Stimulated activated CD4-positive, alpha-beta T cell treated with anti-CD3 and anti-CD28 coated beads, Interleukin-2, amount 100 ng/mL, for 24 hours (primary cell): Measurements from ENCODE around the gene CRYBB1.

Experiments used
- DNase-seq, 2 donors: peaks; one replicate each; pipeline ENCODE4 v3.0.0-alpha.2; 2020

CRYBB1 gene

DNA sequence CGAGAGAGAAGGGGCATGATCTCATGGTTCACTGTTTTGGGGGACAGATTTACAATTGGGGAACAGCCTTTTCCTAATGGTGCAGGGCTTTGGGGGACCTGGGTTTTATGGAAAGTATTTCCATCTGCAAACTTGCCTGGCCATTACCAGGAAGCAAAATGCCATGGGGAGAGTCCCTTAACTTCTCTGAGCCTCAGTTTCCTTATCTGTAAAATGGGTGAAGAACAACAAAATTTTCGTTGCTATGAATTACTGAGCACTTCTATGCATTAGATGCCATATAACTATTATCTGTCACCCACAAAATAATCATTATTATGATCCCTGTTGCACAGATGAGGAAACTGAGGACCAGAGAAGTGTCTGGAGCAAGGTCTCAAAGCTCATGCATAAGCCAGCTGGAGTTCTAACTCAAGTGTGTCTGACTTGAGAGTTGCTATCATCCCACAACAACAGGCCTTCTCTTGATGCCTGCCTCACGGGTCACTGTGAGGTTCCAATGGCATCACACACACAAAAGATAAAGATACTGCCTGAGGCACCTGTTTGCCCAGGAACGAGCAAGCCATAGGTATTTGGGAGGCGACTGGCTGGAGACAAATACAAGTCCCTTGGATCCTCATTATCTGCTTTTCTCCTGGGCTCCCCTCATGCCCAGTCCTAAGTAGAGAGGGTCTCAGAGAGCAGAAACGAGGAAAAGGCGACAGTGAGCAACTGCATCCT is 43.7 kb downstream of the CRYBB1 start:
- no peak for DNase-seq

DNA sequence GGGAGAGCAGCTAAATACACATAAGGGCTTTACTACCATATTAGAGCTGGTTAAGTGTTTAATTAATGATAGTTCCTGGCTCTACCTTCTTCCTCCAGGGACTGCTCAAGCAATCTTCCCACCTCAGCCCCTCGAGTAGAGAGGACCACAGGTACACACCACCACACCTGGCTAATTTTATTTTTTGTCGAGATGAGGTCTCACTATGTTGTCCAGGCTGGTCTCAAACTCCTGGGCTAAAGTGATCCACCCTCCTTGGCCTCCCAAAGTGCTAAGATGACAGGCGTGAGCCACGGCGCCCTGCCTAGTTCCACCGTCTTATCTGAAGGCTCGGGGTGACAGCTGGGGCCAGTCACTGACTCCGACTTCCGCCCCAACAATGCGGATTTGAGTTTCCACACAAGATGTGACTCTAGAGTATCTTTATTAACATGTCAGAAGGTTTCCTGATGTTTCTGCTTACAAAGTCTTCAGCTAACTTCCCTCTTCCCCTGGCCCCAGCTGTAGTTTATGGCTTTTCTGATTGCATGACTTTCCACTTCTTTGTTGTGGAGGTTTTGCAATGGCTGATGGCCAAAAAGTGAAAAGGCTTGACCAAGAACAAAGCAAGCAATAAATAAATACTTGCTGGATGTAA is 44.7 kb downstream of the CRYBB1 start:
- DNase-seq: no peak

DNA sequence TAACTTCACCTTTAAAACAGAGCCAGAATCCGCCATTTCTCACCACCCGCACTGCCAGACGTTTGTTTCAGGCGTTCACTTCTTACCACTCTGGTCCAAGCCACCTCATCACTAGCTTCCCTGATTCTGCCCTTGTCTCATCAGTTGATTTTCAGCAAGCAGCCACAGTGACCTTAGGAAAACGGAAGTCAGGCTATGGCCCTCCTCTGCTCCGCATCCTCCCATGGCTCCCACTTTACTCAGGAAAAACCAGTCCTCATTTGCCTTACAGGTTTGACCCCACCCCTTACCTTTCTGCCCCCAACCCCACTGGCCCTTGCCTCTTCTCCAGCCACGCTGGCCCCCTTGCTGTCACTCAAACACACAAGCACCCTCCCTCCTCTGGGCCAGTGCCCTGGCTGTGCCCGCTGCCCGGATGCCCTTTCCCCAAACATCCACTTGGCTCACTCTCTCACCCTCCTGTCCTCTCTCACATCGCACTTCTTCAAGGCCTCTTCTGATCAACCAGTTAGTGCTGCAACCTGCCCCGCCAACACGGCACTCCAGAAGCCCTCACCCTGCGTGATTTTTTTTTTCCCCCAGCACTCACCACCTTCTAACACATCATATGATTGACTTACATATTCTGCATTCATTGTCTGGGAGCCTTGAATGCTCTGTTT is 46.8 kb downstream of the CRYBB1 start:
- no peak for DNase-seq

DNA sequence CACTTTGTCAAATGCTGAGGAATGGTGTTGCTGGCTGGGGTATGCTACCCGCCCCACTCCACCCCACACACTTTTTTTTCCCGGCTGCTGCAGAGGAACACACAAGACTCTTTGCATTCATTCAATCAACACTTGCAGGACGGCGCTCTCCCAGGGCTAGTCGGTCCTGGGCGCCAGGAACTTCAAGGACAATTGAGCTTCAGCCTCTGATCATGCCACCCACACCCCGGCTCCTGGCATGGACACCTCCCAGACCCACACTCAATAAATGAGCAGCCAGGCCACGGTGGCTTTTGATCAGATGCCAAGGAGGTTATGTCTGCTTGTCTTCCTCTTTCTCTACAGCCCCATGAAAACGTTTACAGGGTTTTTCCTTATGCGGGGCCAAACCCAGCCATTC is 47.7 kb downstream of the CRYBB1 start:
- DNase-seq: no peak

- no peak for DNase-seq
Observed at GRCh38 chr22:26568207-26568706, 49.6 kb downstream of the CRYBB1 start.

DNA sequence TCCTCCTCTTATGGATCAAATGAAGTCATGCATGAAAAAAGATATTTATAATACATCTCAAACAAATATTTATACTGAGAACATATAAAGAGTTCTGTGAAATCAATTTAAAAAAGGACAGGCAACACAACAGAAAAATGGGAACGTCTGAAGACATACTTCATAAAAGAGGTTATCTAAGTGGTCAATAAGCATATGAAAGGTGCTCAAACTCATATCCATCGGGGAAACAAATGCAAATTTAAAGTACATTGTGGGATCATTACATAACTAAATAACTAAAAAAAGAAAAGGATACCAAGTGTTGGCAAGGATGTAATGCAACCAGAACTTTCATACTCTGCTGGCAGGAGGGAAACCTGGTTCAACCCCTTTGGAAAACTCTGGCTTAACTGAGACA is 50.2 kb downstream of the CRYBB1 start:
- no peak for DNase-seq

- no peak for DNase-seq
Observed at GRCh38 chr22:26566994-26567393, 50.8 kb downstream of the CRYBB1 start.

DNA sequence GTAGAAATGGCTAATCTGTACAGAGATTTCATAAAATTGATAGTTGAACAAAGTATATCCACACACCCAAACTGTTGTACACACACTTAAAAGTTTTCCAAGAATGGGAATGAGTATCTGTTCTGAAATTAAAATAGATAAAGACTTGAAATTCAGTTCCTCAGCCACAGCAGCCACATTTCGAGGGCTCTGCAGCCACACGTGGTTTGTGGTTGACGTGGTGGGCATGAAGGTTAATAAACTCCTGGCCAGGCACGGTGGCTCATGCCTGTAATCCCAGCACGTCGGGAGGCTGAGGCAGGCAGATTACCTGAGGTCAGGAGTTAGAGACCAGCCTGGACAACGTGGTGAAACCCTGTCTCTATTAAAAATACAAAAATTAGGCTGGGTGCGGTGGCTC is 51.9 kb downstream of the CRYBB1 start:
- no peak for DNase-seq

DNA sequence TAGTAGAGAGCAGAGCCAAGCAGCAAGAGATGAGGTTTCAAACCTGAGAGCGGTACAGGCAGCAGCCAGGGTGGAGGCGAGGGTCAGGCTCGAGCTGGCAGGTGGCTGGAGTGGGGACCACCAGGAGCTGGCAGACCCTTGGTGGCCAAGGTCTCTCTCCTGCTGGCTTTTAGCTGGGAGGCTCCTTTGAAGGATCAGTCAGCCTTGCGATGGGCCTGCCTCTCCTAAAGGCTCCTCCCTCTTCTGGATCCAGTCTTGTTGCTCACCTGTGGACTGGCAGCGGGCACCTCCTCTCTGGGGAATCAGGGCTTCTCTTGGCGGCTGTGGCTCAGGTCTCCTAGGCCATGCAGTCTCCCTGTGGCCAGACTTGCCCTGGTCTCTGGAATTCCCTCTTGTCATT is 52.6 kb downstream of the CRYBB1 start:
- DNase-seq: no peak

- no peak for DNase-seq
Observed at GRCh38 chr22:26564672-26565071, 53.2 kb downstream of the CRYBB1 start.

DNA sequence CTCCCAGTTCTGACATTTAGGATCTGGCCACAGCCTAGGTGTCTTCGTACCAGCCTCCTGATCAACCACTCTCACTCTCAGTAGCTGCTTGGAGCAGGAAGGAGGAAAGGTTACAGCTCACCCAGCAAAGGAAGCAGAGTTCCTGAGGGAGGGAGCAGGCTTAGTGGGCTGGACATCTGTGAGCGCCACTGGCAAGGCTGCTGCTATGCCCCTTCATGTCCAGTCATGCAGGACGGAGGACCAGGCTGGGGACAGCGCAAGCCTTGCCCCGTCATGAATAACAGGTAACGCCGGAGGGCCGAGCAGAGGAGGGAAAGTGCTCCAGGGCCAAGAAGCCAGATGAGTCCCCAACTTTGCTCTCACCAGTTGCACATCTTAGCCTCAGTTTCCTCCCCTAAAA is 53.6 kb downstream of the CRYBB1 start:
- DNase-seq: no peak

DNA sequence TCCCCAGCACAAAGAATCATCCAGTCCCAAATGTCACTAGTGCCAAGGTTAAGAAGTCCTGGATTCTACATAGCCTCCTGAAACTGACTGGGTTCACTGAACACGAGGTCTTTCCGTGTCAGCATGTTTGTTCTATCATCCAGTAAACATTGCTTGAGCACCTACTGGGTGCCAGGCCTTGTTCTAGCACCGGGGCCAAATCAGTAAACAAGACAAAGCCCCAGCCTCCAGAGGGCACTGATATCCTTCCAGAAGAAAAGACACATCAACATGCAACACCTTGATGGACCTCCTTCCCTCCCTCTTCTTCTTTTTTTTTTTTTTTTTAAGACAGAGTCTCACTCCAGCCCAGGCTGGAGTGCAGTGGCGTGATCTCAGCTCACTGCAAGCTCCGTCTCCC is 54.8 kb downstream of the CRYBB1 start:
- no peak for DNase-seq

GRCh38 chr22:26561756-26562417 is 55.9 kb downstream of the CRYBB1 start:
- no peak for DNase-seq

- no peak for DNase-seq
Observed at GRCh38 chr22:26559961-26560575, 57.8 kb downstream of the CRYBB1 start.

DNA sequence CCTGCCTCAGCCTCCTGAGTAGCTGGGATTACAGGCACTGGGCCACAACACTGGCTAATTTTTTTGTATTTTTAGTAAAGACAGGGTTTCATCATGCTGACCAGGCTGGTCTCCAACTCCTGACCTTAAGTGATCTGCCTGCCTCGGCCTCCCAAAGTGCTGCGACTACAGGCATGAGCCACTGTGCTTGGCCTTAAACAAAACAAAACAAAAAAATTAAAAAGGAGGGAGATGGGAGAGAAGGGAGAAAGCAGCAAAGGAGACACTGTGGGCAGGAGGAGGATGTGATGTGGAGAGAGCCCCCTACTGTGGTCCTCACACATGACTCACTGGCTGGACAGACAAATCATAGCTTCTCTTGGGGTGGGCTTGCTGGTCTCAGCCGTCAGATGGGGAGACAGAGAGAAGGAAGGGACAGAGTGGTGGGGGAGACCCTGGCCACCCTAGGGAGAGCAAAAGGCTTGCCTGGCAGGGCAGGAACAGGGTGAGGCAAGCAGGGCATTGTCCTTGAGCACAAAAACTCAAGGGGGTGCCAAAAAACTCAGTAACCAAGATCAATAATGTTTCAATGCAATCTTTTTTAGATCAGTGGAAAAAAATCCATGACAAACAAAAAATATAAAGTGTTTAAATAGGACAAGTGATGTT is 59.5 kb downstream of the CRYBB1 start:
- no peak for DNase-seq

DNA sequence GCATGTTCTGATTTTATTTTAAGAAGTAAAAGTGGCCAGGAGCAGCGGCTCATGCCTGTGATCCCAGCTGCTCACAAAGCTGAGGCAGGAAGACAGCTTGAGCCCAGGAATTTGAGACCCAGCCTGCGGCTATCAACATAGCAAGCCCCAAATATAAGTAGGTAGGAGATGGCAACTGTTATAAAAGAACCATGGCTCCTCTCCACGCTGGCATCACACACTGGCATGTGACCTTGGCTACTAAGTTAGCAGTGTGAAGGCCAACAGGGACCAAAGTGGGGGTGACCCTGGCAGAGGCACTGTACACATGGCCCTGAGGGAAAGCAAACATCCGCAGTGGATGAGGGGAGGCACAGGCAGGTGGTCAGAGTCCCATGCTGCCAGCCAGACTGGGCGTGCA is 60.9 kb downstream of the CRYBB1 start:
- DNase-seq: no peak

DNA sequence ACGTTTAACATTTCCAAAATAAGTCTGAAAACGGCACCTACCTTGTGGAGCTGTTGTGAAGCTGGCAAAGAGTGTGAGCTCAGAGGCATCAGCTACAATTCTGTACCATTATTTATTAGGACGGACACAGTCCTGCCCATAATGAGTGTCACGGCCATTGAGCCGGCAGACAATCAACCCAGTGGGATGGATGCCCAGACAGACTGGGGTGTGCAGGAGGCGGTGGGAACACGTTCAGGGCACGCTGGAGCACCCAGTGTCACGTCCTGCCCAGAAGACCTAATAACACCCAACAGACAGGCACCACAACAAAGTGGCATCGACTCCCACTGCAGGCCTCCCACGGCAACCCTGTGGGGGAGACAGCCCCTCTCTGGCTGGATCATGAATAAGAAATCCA is 62.3 kb downstream of the CRYBB1 start:
- DNase-seq: no peak

DNA sequence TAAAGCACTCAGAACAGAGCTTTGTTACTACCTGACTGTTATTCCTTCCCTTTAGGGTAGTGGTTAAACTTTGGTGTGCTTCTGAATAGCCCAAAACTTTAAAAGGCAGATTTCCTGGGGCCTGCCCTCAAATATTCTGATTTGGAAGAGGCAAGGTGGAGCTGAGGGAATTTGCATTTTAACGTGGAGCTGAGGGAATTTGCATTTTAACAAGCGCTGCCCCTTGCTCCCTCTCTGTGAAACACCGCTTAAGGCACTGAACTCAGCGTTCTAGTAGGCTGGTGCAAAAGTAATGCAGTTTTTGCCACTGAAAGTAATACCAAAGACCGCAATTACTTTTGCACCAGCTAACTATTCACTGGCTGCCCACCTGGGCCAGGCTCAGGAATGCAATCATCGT is 62.9 kb downstream of the CRYBB1 start:
- DNase-seq: no peak

DNA sequence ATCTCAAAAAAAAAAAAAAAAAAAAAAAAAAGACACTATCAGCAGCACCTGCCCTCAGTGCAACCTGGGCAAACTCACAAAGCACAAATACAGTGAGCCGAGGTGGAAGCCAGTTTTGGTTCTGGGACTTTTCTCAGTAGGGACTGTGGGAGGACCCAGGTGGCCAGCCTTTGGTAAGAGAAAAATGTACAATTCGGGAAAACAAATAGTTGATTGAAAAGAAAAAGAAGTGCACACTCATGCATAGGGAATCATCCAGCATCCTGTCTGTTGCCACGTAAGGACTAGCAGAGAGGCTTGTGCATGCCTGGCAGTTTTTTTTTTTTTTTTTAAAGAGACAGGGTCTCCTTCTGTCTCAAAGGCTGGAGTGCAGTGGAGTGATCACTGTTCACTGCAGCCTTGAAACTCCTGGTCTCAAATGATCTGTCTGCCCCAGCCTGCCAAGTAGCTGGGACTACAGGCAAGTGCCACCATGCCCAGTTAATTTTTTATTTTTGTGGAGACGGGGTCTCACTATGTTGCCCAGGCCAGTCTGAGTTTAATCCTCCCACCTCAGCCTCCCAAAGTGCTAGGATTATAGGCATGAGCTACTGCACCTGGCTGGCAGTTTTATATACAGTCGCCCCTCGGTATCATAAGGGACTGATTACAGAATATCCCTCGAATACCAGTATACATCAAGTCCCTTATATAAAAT is 64.6 kb downstream of the CRYBB1 start:
- no peak for DNase-seq

GRCh38 chr22:26552466-26552865 is 65.4 kb downstream of the CRYBB1 start:
- DNase-seq: no peak

DNA sequence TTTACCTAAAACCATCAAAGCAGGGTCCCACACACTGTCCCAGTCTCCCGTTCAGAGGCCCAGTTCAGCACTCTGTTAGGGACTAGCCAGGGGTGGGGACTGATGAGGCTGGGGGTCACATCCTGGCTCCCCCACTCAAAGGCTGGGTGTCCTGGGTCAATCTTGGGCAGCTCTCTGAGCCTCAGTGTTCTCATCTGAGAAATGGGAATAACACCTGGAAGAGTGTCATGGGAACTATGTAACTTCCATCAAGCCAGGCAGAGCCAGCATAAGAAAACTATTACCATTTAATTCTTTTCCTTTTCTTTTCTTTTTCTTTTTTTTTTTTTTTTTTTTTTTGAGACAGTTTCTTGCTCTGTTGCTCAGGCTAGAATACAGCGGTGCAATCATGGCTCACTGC is 66.3 kb downstream of the CRYBB1 start:
- no peak for DNase-seq

- no peak for DNase-seq
Observed at GRCh38 chr22:26550498-26551033, 67.3 kb downstream of the CRYBB1 start.
